Tibial artery (tissue), 4 donors: Measurements from ENCODE around the gene CHST8.

Source experiments
- DNase-seq, 2 donors: peaks; one replicate each; pipeline ENCODE4 v3.0.0-alpha.2; 2019
- H3K27ac ChIP-seq, 2 donors: fragments of 200-600 bp; sonication (generic) in 1 of 2; 1 replicate in 1 of 2; 2 replicates in 1 of 2; pipeline ENCODE4 v1.5.1; 2018 to 2019; ENCODE audit warnings: mild to moderate bottlenecking in 1 of 2
- H3K27me3 ChIP-seq, 2 donors: fragments of 200-600 bp; sonication (generic) in 1 of 2; one replicate each; pipeline versions ENCODE4 v1.5.1 to v1.6.0; 2016 to 2019
- H3K36me3 ChIP-seq, 3 donors: fragments of 200-600 bp; sonication (generic) in 2 of 3; one replicate each; pipeline ENCODE4 v1.5.1; 2016 to 2019; ENCODE audit warnings: mild to moderate bottlenecking in 2 of 3
- H3K4me1 ChIP-seq, 4 donors: fragments of 200-600 bp; sonication (generic) in 2 of 4; 1 replicate in 3 of 4; 2 replicates in 1 of 4; pipeline ENCODE4 v1.5.1; 2016 to 2019
- H3K4me3 ChIP-seq, 2 donors: fragments of 200-600 bp; sonication (generic) in 1 of 2; 1 replicate in 1 of 2; 2 replicates in 1 of 2; pipeline ENCODE4 v1.5.1; 2018 to 2019; ENCODE audit warnings: mild to moderate bottlenecking in 2 of 2
- H3K9me3 ChIP-seq, 3 donors: fragments of 200-600 bp; sonication (generic) in 1 of 3; one replicate each; pipeline ENCODE4 v1.5.1; 2016 to 2019
- CTCF ChIP-seq, 2 experiments: fragments of 200-600 bp in 1 of 2; fragments of 450-650 bp in 1 of 2; IDR thresholded peaks; one replicate each; pipeline ENCODE4 v1.5.1; 2017 to 2019; ENCODE audit warnings: antibody characterized with exemption in 2 of 2, mild to moderate bottlenecking in 1 of 2, moderate library complexity in 1 of 2
- intact Hi-C: fragments of 100-400 bp; cut with DNase I; formaldehyde crosslinking; loops from one replicate; pipeline ENCODE4 v1.15.0; 2023; ENCODE audit warnings: low total_unique reads

Gene CHST8

GRCh38 chr19:33698576-33699435 is 77.1 kb downstream of the CHST8 start:
- Histone ChIP-seq H3K4me1 (no peaks in the 10 kb centered on the region), H3K27me3 (no peaks in the 10 kb centered on the region), H3K9me3 (no peaks in the 10 kb centered on the region), H3K36me3 (no peaks in the 10 kb centered on the region), H3K27ac (no peak overlapping the region), H3K4me3 (no peak overlapping the region)
- intact Hi-C loops, result no loop called here
- no peak for DNase-seq
- TF ChIP-seq CTCF (IDR thresholded peaks at IDR 0.05), result no peak

- no peak for DNase-seq
- intact Hi-C loops, result no loop called here
These were observed 78.1 kb downstream of the CHST8 start for GRCh38 chr19:33699754-33700407.

GRCh38 chr19:33700408-33701013 is 78.8 kb downstream of the CHST8 start:
- H3K4me1 ChIP-seq, result no peaks in the 10 kb centered on the region
- no peak for TF ChIP-seq CTCF (IDR thresholded peaks at IDR 0.05)
- no peaks in the 10 kb centered on the region for H3K36me3 ChIP-seq
- intact Hi-C loops, result no loop called here
- H3K27me3 ChIP-seq, result no peaks in the 10 kb centered on the region
- no peak for DNase-seq
- no peaks in the 10 kb centered on the region for H3K9me3 ChIP-seq
- no peak overlapping the region for H3K27ac ChIP-seq
- no peak overlapping the region for H3K4me3 ChIP-seq

More at GRCh38 chr19:33699754-33700407, 78.1 kb downstream of the CHST8 start:
- no peak for TF ChIP-seq CTCF (IDR thresholded peaks at IDR 0.05)
- Histone ChIP-seq H3K9me3 (no peaks in the 10 kb centered on the region), H3K4me1 (no peaks in the 10 kb centered on the region), H3K36me3 (no peaks in the 10 kb centered on the region), H3K4me3 (no peak overlapping the region), H3K27me3 (no peaks in the 10 kb centered on the region), H3K27ac (no peak overlapping the region)

- Histone ChIP-seq H3K4me1 (no peaks in the 10 kb centered on the region), H3K27ac (no peak overlapping the region), H3K4me3 (no peak overlapping the region), H3K36me3 (no peaks in the 10 kb centered on the region), H3K27me3 (no peaks in the 10 kb centered on the region), H3K9me3 (no peaks in the 10 kb centered on the region)
- TF ChIP-seq CTCF (IDR thresholded peaks at IDR 0.05), result no peak
- intact Hi-C loops, result no loop called here
- no peak for DNase-seq
These were observed 79.8 kb downstream of the CHST8 start for GRCh38 chr19:33701565-33701964.

- TF ChIP-seq CTCF (IDR thresholded peaks at IDR 0.05), result no peak
- Histone ChIP-seq H3K4me1 (no peaks in the 10 kb centered on the region), H3K4me3 (no peak overlapping the region), H3K27me3 (no peaks in the 10 kb centered on the region), H3K36me3 (no peaks in the 10 kb centered on the region), H3K9me3 (no peaks in the 10 kb centered on the region), H3K27ac (no peak overlapping the region)
- intact Hi-C loops, result no loop called here
- no peak for DNase-seq
These were observed 81.1 kb downstream of the CHST8 start for GRCh38 chr19:33702606-33703437.
